A549 treated with AZD9567 at 1 μM for 4 hours (cell line): ENCODE measurements around the gene ARSH. TPM values are rescaled to one million over a fixed set of nuclear protein-coding genes. Genes with fewer than 3 reads are reported as not detected.

Experiments
- total RNA-seq: library from RNA; stranded (reverse); fragments of 200-300 nt; extraction: Qiagen RNA extraction; gene quantifications from 5 replicates; pipeline ENCODE4 v1.2.3, GENCODE V29; 2022; ENCODE audit not compliant: insufficient read depth

The ARSH gene, protein sequence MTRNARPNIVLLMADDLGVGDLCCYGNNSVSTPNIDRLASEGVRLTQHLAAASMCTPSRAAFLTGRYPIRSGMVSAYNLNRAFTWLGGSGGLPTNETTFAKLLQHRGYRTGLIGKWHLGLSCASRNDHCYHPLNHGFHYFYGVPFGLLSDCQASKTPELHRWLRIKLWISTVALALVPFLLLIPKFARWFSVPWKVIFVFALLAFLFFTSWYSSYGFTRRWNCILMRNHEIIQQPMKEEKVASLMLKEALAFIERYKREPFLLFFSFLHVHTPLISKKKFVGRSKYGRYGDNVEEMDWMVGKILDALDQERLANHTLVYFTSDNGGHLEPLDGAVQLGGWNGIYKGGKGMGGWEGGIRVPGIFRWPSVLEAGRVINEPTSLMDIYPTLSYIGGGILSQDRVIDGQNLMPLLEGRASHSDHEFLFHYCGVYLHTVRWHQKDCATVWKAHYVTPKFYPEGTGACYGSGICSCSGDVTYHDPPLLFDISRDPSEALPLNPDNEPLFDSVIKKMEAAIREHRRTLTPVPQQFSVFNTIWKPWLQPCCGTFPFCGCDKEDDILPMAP
- total RNA-seq: not detected in 5 replicates

DNA sequence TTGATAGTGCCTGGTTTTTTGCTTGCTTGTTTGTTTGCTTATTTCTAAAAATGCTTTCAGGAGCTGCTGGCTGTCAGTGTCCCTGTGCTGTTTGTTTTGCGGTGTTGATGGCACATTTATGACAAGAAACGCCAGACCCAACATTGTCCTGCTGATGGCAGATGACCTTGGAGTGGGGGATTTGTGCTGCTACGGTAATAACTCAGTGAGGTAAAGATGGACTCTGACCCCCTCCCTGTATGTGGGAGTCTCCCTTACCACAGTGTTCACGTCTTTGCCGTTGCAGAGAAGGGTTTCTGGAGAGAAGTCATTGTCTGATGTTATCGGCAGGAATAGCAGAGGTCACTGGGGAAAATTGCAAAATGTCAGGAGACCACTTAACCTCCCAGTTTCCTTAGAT, at the start of gene ARSH:
Gene ARSH, plus strand, starts transcription at position 52 of the 400 bp plus-strand sequence. Its CDS starts 67 bp downstream, at position 119.

Other genes with a start within 250 kb of the ARSH start
- gene GYG2, start 177.6 kb upstream of the ARSH start, total RNA-seq: 1.4 to 4.5 TPM (median 4.1 TPM) in 5 replicates
- gene ARSD, start 77.2 kb upstream of the ARSH start, total RNA-seq: 14.0 to 15.3 TPM (median 14.3 TPM) in 5 replicates
- gene ARSF, start 34.9 kb downstream of the ARSH start, total RNA-seq: not detected in 5 replicates